GM19397 (cell line): ENCODE data around the gene CNTD1.

Source experiments
- ATAC-seq: cut with Tn5 transposase; IDR thresholded peaks from one replicate; pipeline ENCODE4 v1.9.1; 2021; ENCODE audit warnings: mild to moderate bottlenecking, moderate library complexity; ENCODE audit not compliant: unreplicated experiment

CNTD1 gene

DNA sequence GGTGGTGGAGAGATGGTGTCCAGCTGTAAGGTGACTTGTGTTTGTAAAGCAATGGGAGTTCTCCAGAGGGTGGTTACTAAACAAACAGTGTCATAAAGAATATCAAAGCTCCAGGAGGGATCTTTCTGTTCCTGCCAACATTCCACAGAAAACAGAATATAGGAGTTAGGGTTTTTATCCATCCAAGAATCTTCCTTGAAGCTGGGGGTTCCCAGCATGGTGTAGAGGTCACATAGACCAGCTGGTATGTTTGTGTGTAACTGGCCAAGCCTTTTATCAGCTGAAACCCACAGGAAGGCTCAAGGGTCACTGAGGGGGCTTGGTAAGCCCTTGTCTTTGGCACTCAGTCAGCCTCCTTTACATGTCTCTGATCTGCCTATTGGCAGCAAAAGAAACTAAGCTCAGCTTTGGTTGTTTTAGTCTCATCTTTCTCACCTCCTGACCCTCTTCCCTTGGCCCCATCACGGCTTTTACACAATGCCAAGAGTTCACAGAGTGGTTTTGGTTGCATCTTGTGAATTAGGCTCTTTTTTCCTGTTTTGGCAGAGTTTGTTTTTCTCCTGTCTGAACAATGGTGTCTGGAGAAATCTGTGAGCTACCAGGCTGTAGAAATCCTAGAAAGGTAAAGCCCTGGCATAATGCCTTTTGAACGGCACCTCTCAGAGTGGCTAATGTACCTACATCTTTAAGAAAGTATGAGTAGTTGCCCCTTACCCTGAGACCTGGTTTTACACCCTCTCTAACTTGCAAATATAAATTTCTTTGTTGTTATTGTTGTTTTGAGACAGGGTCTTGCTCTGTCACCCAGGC, 4.6 kb downstream of the CNTD1 start:
- ATAC-seq = no peak

DNA sequence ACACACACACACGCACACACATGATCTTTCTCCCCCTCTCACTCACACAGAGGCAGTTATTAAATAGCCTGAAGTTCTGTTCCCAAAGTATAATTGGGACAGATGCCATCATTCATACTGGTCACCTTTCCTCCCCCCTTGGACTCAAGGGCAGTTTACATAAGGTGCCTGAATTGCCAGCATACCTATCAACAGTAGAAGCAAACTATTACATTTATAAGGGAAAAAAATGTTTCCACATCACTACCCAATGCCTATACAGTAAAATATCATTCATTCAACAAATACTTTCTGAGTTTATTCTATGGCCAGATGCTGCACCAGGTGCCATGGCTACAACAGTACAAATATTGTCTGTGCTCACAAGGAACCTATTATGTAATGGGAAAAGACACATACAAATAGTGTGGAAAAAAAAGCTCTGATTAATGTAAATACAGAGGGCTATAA, 6.3 kb downstream of the CNTD1 start:
- no peak for ATAC-seq

DNA sequence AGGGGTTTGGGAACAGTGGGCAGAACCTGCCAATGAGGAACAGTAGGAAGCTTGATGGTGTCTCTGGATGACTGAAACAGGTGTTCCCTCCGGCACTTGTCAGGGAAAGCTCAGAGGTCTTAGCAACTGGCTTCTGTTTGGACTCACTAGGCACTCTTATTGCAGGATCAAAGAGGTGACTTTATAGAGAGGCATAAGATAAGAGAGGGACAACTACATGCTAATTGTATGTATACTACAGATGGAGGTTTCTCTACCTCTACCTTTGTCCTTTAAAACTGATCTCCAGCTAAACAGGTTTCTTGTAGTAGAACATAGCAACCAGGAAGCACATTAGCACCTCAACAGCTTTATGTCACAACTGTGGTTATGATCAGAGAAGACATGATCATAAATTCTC, 7.6 kb downstream of the CNTD1 start:
- no peak for ATAC-seq

DNA sequence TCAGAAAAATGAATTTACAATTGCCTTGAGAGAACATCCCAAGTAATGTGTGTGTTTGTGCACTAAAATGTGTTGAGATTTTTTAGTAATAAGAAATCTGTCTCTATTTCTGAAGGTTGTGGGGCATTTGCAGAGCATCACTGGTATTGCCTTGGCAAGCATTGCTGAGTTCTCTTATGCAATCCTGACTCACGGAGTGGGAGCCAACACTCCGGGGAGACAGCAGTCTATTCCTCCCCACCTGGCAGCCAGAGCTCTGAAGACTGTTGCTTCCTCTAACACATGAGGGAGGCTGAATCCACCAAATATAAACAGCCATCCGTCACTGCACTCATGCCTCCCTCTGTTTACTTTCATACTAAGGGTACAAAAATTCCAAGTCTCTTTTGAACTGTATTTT, 10.6 kb downstream of the CNTD1 start:
- no peak for ATAC-seq

DNA sequence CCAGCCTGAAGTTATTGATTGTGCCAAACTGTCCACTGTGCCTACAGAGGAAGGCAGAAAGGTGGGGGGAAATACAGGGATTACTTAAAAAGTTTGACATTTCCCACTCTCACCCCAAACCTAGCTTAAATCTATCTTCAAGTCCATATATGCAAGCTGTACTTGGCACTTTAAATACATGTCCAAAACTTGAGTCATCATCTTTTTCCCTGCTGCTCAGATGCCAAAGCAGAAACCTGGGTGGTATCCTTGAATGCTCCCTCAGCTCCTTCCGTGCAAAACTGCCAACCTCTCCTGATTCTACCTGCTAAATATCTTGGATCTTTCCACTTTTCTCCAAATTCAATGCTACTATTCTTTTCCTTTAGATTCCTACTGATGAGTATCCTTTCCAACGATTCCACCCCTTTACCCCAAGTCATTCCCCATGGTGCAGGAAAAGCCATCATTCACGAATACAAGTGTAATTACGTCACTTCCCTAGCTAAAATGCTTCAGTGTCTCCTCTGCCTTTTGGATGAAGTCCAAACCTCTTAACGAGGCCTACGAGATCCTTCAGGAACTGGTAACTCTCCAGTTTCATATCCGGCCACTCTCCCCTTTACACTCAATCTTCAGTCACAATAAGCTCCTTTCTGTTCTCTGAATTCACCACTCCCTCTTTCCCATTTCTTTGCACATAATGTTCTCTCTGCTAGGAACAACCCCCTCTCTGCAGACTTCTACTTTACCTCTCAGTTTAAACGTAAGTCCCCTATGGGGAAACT, 16.2 kb downstream of the CNTD1 start:
- ATAC-seq = no peak

DNA sequence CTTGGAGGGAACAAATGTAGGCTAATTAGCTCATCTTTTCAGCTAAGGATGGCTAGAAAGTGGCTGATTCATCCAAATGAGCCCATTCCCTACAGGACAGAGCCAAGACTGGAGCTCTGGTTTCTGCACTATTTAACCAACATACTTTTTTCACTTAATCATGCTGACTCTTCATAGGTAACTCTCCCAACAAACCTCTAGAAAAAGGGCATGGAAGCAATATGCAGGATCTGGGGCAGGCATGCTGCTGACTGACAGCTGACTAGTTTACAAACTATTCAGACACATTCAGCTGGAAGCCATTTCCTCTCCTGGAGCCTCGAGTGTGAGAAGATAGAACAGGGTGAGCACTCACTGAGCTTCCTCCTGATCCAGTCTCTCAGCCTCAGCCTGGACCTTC, 19.2 kb downstream of the CNTD1 start:
- no peak for ATAC-seq

DNA sequence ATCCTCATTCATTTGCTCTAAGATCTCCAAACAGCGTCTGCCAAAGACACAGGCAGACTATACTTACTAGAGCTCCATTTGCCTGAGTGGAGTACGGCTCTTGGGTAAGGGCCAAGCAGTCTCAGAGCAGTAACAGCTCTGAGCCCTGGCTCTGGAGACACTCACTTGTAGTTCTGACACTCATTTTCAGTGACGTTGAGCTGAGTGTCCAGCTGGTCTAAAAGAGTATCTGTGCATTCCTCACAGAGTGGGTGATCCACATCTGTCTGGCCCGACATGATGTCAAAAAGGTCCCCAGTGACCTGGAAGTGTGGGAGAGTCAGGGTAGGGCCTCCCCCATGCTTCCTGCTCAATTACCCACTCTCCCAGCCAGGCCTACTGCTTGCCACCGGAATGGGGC, 19.7 kb downstream of the CNTD1 start:
- no peak for ATAC-seq

DNA sequence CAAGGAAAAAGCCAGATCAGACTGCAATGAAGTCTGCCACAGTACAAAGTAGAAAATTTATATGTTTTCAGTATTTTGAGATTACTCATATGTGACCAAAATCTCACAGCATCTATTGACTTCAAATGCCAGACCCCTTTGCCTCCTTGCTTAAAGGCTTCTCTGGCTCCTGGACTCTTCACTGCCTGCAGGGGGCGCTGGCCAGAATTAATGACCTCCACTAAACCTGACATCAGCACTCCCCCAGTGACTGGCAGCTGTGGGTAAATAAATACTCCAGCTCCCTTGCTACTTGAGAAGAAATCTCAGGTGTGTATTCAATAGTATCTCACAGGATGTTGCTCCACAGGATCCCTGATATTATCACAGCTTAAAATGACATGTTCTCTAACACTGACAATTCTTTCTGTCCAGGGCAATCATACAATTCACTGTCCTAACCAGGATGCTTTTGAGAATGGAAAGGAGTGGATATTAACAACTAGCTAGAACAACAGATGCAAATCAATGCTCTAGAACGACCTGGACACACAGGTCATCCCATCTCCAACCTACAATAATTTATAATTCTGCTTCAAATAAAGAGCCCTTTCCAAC, 21.4 kb downstream of the CNTD1 start:
- no peak for ATAC-seq

DNA sequence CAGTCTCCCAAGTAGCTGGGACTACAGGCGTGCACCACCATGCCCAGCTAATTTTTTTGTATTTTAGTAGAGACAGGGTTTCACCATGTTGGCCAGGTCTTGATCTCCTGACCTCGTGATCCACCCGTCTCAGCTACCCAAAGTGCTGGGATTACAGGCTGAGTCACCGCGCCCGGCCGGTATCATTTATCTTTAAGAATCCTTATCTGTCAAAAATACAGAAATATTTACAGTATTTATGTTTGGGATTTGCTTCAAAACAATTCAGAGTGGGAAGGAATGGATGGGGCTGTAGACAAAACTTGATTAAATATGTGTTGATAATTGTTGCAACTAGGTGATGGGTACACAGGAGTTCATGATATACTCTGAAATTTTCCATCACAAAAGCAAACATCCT, 22.5 kb downstream of the CNTD1 start:
- no peak for ATAC-seq

DNA sequence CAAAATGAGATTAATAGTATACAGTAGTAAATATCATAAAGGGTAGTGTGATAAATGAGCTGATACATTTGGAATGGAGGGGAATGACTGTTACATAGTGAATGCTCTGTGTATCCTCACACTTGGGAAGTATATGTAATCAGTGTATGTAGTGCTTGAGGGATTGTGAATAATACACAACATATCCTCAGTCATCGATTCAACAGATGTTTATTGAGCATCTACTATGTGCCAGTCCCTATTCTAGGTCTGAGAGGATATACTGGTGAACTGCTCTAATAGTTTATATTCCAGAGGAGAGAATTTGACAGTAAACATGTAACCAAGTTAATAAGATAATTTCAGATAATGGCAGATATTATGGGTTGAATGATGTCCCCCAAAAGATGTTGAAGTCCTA, 28.8 kb downstream of the CNTD1 start:
- no peak for ATAC-seq

DNA sequence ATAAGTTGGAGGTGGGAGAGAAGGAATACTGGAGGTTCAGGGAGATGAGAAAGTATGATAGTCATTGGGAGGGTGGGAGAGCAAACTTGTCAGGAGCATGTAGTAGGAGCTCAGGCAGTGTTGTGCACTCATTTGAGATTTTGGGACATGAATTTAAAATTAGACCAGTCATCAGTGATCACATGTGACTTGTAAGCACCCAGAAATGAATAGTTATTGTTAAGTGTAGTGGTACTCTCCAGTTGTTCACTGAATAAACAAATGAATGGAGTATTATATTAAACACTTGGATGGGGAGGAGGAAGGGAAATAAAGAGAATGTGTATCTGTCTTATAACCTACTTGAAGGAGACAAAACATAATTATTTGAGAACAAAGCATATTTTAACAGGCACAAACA, 32.3 kb downstream of the CNTD1 start:
- no peak for ATAC-seq

DNA sequence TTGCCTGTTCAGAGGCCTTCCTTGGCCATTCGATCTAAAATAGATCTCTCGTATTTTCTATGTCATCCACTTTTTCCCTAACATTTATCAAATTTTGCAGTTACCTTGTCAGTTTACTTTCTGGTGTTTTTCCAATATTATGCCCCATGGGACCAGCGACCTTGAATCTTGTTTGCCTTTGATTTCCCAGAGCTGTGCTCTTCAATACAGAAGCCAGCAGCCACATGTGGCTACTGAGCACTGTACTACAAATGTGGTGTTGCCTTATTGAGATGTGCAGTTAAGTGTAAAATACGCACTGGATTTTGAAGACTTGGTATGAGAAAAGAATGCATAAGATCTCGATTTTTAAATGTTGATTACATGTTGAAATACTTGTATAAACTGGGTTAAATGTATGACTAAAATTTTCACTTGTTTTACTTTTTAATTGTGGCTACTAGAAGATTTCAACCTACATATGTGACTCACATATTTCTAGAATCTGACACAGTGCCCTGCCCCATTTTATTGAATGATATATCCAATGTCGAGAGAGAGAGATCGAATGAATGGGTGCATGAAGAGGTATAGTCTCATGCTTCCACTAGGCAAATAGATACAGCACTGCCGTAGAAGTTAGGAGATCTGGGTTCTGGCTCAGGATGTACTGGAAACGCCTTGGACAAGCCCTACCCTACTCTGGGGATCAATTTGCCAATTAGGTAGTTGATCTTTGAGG, 33.7 kb downstream of the CNTD1 start:
- no peak for ATAC-seq

DNA sequence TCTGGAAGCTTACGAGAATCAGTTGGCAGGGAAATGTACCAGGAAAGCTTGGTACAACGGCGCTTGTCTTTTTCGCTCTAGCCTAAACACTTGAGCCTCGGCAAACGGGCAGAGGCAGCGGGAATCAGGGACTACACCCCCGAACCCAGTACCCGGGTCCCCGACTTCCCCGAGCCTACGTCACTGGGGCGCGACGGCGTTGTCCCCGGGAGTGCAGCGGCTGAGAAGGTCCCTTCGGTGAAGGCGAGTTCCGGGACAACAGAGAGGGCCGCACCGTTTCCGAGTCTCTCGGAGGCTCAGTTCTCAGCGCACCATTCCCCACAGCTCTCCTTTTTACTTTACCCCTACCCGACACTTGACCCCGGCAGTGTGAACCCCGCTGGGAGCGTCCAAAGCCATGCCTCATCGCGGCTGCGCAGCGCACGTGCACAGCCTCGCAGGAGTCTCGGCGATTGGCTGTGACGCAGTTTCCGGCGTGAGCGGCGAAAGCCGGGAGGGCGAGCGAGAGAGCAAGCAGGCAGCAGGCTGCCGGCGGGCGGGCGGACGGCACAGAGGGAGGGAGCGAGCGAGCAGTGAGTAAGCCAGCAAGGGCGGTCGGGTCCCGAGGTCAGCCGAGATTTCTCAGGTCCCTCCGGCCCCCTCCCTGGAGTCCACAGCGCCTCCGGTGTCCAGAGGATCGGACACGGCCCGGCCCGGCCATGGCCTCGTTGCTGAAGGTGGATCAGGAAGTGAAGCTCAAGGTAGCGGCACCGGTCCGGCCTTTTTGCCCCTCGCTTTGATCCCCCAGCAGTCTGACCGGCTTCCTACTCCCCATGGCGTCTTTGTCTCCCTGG, 34.5 kb downstream of the CNTD1 start, which contains the start of gene PSME3:
PSME3 (plus strand) TSS at position 464 of the 833 bp plus-strand sequence; CDS start at position 699, 235 bp downstream.
- peak; percentile 92 for ATAC-seq

DNA sequence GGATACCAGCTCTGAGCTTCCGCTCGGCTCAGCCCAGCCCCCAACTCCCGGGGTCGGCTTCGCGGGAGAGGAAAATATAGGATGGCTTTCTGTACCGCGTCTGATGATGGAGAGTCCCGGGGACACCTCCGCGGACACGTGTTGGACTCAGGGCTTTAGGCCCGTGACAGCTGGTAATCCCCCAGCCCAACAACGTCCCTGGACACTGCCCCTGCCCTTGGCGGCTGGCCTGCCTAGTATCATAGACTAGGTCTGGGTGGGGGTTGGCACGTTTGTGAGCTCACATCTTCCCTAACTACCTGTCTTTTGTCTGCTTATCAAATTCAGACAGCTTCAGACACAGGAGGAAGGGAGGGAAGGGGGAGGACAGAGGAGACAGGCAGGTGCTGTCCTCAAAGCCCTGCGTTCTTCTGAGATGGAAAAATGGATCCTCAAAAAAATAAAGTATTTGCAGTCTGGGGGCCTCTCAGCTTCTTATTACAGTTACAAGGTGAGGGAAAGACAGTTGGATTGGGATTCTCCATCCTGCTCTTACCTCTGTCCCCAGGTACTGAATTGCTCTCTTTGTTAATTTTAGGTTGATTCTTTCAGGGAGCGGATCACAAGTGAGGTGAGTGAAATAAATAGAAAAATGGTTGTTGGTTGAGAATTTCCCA, 35.2 kb downstream of the CNTD1 start:
- no peak for ATAC-seq

DNA sequence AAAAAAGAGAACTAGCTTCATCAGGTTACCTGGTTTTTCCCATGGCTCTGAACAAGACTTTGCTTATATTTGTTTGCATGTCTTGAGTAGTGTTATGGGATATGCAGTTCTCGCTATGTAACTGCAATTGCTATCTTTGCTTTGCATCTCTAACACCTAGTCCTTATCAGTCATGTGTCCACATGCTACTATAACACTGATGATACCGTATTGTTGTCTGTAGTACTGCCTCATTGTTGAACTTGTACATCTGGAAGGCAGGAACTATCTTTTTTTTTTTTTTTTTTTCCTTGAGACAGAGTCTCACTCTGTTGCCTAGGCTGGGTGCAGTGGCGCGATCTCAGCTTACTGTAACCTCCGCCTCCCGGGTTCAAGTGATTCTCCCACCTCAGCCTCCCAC, 37.1 kb downstream of the CNTD1 start:
- ATAC-seq = no peak

DNA sequence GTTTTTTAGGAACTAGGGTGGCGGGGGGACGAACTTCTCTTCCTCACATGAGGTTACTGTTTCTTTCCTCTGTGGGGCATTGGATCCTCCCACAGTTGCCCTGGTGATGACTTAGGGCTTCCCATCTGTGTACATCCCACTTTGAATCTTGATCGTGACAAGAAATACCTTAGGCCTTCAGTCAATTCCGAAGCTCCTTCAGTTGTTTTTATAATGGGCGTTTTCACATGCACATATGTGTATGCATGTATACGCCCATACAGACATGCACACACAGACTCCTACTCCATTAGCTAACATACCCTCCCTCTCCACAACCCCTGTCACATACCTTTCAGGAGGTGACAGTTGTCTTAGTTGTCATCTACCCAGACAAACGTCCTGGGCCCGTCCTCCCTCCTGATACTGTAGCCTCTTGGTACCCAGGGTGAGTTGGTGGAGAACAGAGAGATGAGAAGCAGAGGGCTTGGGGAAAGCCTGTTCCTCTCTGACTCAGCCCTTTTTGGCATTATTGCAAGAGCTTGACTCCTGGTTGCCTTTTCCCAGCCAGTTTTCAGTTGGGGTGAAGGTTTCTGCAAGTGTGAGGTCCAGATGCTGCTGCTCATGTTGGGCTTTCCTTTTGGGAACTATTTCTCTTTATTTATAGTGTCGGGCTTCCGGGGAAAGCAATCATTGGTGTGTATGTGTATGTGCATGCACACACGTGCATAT, 43.5 kb downstream of the CNTD1 start:
- no peak for ATAC-seq

DNA sequence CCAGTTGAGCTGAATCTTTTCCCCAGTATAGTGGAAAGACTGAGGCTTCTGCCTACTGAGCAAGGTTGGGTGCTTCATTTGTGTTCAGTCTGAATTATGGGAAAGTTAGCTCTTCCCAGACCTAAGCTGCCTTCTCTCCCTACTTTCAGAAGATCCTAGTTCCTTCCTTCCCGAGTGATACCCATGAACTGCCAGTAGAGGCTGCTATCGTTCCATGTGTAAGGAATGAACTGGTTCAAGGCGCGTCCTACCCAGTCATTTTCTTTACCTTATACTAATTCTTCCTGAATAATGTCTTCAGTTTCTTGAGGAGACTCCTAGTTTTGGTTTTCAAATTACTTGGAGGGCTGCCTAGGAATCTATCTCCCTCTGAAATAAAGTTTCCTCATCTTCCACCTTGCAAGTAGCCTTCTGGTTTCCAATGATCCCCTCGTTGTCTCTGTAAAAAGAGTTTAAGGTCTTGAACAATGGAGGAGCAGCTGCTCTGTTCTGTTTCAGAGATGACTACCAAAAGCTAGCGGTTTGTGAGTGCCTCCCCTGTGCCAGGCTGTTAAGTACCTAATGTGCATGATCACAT, 44.8 kb downstream of the CNTD1 start:
- no peak for ATAC-seq

DNA sequence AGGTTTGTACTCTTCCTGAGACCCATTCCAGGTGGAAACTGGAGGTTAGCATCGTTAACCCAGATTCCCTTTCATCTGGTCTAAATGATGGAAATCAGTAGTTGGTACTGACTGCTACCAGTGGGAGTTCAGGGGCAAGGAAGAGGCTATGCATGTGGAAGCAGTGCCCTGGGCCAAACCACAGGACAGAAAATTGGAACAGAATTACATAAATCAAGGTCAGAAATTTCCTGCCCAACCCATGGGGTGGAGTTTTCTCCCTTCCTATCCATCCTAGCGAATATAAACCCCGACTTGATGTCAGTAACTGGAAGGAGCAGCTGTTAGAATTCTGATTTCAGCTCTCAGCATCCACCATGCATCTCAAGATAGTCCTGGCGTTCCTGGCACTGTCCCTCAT, 45.6 kb downstream of the CNTD1 start, which contains the start of gene AOC2:
AOC2 (plus strand) TSS at position 310 of the 400 bp plus-strand sequence; CDS start at position 357, 47 bp downstream.
- no peak for ATAC-seq
